KMS-11 (cell line): ENCODE data around the gene LRIG2.

Source experiments
- H2AFZ ChIP-seq: fragments of 200-600 bp; sonication (generic); 2 replicates; pipeline ENCODE4 v1.6.1; 2016; ENCODE audit warnings: antibody characterized with exemption, mixed run types, low read depth
- H3K27ac ChIP-seq: fragments of 200-600 bp; sonication (generic); 2 replicates; pipeline ENCODE4 v1.6.1; 2016; ENCODE audit warnings: mild to moderate bottlenecking, mixed run types
- H3K27me3 ChIP-seq: fragments of 200-600 bp; sonication (generic); 2 replicates; pipeline ENCODE4 v1.6.1; 2017; ENCODE audit warnings: mild to moderate bottlenecking, low read depth, mixed run types, moderate library complexity; ENCODE audit not compliant: insufficient read depth
- H3K36me3 ChIP-seq: fragments of 200-600 bp; sonication (generic); 2 replicates; pipeline ENCODE4 v1.6.1; 2017; ENCODE audit warnings: mild to moderate bottlenecking, mixed run types; ENCODE audit not compliant: insufficient read depth
- H3K4me1 ChIP-seq: fragments of 200-600 bp; sonication (generic); 2 replicates; pipeline ENCODE4 v1.6.1; 2016; ENCODE audit warnings: mild to moderate bottlenecking, low read depth, mixed run types; ENCODE audit not compliant: poor library complexity, severe bottlenecking
- H3K4me2 ChIP-seq: fragments of 200-600 bp; sonication (generic); 2 replicates; pipeline ENCODE4 v1.7.0; 2016; ENCODE audit warnings: mild to moderate bottlenecking, mixed run types
- H3K4me3 ChIP-seq: fragments of 200-600 bp; sonication (generic); IDR thresholded peaks from 2 replicates; pipeline ENCODE4 v1.6.1; 2017; ENCODE audit warnings: low read depth, low read length, mixed read lengths; ENCODE audit not compliant: insufficient read depth
- H3K79me2 ChIP-seq: fragments of 200-600 bp; sonication (generic); 2 replicates; pipeline ENCODE4 v1.6.1; 2016; ENCODE audit warnings: low read depth, mixed run types; ENCODE audit not compliant: insufficient read depth
- H3K9ac ChIP-seq: fragments of 200-600 bp; sonication (generic); 2 replicates; pipeline ENCODE4 v1.6.1; 2016; ENCODE audit warnings: mild to moderate bottlenecking, mixed run types
- H4K20me1 ChIP-seq: fragments of 200-600 bp; sonication (generic); 2 replicates; pipeline ENCODE4 v1.6.1; 2016; ENCODE audit warnings: mild to moderate bottlenecking, mixed run types; ENCODE audit not compliant: insufficient read depth
- CTCF ChIP-seq: fragments of 200-600 bp; sonication (generic); conservative IDR thresholded peaks from 2 replicates; pipeline ENCODE4 v1.6.1; 2017; ENCODE audit warnings: low read depth, mild to moderate bottlenecking, antibody characterized with exemption, low read length, moderate library complexity, mixed read lengths

LRIG2 gene

DNA sequence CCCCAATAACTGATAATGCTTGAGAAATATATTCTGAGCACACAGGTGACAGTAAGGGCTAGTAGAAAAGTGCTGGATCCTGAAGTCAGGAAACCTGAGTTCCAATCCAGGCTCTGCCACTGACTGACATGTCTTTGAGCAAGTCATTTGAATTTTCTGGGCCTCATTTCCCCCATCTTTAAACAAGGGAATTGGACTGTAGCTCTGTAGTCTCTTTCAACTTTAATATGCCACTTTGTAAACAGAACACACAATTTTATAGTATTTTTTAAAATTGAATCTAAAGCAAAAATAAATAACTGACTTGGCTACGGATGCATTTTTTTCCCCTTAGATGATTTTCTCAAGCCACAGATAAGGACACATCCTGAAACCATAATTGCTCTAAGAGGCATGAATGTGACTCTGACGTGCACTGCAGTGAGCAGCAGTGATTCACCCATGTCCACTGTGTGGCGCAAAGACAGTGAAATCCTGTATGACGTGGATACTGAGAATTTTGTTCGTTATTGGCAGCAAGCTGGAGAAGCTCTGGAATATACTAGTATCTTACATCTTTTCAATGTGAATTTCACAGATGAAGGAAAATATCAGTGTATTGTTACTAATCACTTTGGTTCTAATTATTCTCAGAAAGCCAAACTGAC lies 37.0 kb downstream of the LRIG2 start:
- H3K27ac ChIP-seq = no peak overlapping the region
- TF ChIP-seq CTCF = no peak

GRCh38 chr1:113118266-113118665 lies 45.3 kb downstream of the LRIG2 start:
- no peak overlapping the region for H2AFZ ChIP-seq
- H3K4me1 ChIP-seq = no peaks in the 10 kb centered on the region
- no peaks in the 10 kb centered on the region for H3K79me2 ChIP-seq
- no peak for TF ChIP-seq CTCF
- no peak overlapping the region for H3K4me2 ChIP-seq
- H3K27me3 ChIP-seq = no peaks in the 10 kb centered on the region
- no peak overlapping the region for H3K4me3 ChIP-seq
- H4K20me1 ChIP-seq = no peaks in the 10 kb centered on the region
- no peak overlapping the region for H3K9ac ChIP-seq
- no peaks in the 10 kb centered on the region for H3K36me3 ChIP-seq
- H3K27ac ChIP-seq = no peak overlapping the region

More for the DNA sequence above, 37.0 kb downstream of the LRIG2 start:
- Histone ChIP-seq H3K27me3 (no peaks in the 10 kb centered on the region), H3K36me3 (no peaks in the 10 kb centered on the region), H3K79me2 (no peaks in the 10 kb centered on the region), H3K4me2 (no peak overlapping the region), H2AFZ (no peak overlapping the region), H3K4me1 (peaks cover 6% of the 10 kb centered on the region), H4K20me1 (no peaks in the 10 kb centered on the region), H3K9ac (no peak overlapping the region), H3K4me3 (no peak overlapping the region)

DNA sequence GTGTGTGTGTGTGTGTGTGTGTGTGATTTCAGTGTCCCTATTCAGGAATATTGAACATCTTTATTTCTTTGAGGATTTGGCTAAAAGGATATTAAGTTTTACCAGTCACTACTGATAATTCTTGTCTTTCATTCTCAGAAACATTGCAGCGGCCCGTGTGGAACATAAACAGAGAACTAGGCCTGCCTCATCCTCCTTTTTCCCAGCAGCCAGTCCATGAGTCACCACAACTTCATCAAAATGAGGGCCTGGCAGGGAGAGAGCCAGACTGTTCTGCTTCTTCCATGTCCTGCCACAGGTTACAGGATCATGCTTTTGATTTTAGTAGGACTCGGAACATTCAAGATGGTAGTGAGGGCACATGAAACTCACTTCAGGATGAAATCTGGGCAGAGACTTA lies 50.7 kb downstream of the LRIG2 start:
- no peak for TF ChIP-seq CTCF
- Histone ChIP-seq H3K79me2 (no peaks in the 10 kb centered on the region), H4K20me1 (no peaks in the 10 kb centered on the region), H3K36me3 (no peaks in the 10 kb centered on the region), H3K27ac (no peak overlapping the region), H3K4me2 (no peak overlapping the region), H3K4me1 (no peaks in the 10 kb centered on the region), H2AFZ (no peak overlapping the region), H3K27me3 (no peaks in the 10 kb centered on the region), H3K9ac (no peak overlapping the region), H3K4me3 (no peak overlapping the region)

DNA sequence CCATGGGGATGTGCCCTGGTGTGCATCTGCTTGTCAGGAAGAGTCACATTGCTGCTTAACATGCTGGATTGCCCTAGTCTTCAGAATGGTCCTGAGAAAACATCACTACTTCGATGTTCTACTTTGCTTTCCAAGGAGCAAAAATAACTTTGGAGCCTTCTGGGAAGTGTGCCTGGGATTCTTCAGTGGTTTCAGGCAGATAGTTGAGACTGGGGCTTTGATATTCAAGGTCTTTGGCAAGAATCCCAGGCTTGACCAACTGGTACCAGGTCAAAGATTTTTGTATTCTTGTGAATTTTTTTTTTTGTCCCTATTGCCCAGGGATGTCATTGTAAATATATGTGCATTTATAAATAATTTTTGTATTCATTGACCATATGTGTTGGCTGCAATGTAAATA lies 51.4 kb downstream of the LRIG2 start:
- no peaks in the 10 kb centered on the region for H3K79me2 ChIP-seq
- H2AFZ ChIP-seq = no peak overlapping the region
- no peaks in the 10 kb centered on the region for H3K27me3 ChIP-seq
- H3K4me3 ChIP-seq = no peak overlapping the region
- no peak overlapping the region for H3K27ac ChIP-seq
- no peaks in the 10 kb centered on the region for H3K36me3 ChIP-seq
- no peaks in the 10 kb centered on the region for H4K20me1 ChIP-seq
- H3K4me2 ChIP-seq = no peak overlapping the region
- H3K4me1 ChIP-seq = no peaks in the 10 kb centered on the region
- H3K9ac ChIP-seq = no peak overlapping the region
- no peak for TF ChIP-seq CTCF
